D341Med (cell line): Measurements from ENCODE around the gene GNE.
"Not testable (repeated sequence)": the region's sequence is repeated elsewhere in the genome, so short reads cannot be mapped to it uniquely, and the experiment has no call there.

Experiments used
- DNase-seq: peaks from one replicate; pipeline ENCODE4 v3.0.0; 2012; ENCODE audit warnings: low spot score

The GNE gene

DNA sequence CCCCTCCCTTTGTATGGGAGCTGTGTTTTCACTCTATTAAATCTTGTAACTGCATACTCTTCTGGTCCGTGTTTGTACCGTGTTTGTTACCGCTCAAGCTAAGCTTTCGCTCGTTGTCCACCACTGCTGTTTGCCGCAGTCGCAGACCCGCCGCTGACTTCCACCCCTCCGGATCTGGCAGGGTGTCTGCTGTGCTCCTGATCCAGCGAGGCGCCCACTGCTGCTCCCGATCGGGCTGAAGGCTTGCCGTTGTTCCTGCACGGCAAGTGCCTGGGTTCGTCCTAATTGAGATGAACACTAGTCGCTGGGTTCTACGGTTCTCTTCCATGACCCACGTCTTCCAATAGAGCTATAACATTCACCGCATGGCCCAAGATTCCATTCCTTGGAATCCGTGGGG lies 6.6 kb upstream of the GNE start:
- DNase-seq, result no peak

DNA sequence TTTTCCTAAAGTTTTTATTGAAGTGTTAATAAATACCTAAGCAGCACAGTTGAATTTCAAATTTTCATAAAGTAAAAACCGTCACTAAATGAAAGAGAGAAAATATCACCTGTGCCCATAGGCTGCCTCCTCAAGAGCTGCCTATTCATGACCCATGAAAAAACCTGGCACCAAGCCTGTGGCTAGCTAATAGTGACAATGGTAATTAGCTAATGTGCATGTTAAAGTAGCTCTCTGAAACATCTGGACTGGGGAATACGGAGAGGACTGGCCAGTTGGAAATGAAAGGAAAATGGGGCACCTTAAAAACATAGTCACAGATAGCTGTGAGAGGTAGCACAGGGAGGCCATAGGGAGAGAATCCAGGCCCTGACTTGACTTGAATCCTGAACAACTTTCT lies 5.4 kb upstream of the GNE start:
- DNase-seq, result no peak

- DNase-seq, result no peak
These were observed 817 bp upstream of the GNE start for GRCh38 chr9:36258996-36259533.

DNA sequence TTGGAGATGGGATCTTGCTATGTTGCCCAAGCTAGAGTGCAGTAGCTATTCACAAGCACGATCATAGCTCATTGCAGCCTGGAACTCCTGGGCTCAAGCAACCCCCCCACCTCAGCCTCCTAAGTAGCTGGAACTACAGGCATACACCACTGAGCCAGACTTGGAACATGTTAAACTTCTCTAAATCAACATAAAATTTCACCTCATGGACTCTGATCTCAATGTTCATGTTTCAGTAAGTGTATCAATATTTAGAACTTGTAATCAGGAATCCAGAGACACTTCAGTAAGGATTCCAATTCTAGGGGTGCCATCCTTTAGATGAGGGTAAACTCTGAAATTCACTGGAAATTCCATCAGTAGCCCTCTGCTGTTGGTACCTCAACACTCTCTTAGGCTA lies 6.8 kb downstream of the GNE start:
- no peak for DNase-seq

DNA sequence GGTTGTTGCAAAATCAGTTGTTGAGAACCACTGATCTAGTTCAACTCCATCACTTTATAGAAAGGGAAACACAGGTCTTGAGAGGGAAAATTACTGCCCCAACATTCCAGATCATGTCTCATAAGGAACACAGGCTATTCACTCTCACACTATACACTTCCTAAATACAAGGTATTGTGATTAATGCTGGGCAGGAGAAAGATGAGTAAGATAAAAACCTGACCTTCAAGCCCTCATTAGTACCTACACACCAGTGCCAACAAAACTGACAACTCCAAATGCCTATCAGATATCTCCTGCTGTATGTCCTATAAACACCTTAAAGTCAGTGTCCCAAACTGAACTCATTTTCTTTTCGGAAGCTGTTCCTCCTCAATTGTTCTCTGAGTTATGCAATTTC lies 8.2 kb downstream of the GNE start:
- DNase-seq, result no peak

GRCh38 chr9:36249189-36249588 lies 9.1 kb downstream of the GNE start:
- no peak for DNase-seq

DNA sequence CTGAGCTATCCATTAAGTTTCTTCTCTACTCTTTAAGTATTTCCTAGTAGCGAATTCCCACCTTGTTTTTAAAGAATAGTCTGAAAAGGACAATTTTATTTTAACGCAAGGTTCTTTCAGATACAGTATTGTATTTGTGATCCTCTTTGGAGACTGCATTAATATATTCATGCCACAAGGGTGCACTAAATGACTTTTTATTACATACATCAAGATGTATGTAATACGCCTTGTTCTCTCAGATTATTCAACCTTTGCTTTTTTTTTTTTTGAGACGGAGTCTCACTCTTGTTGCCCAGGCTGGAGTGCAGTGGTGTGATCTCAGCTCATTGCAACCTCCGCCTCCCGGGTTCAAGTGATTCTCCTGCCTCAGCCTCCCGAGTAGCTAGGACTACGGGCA lies 10.2 kb downstream of the GNE start:
- DNase-seq, result peak; percentile 37

DNA sequence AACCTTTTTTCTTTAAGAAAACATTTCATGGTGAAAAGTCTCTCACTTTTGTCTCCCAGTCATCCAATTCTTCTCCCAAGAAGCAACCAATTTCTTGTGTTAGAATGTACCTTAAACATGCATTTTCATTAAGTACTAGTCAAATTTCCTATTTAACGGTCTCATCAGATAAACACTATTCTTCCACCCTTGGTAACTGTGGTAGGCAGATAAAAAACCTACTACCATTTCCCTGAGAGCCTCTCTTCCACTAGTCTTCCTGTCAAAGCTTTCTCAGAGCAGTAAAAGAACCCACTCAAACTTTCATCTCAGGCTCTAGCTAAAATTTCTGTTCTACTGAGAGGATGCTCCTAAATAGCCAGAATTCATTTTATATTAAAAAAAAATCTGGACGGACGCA lies 10.9 kb downstream of the GNE start:
- no peak for DNase-seq

- no peak for DNase-seq
These were observed 12.3 kb downstream of the GNE start for GRCh38 chr9:36245906-36246305.

DNA sequence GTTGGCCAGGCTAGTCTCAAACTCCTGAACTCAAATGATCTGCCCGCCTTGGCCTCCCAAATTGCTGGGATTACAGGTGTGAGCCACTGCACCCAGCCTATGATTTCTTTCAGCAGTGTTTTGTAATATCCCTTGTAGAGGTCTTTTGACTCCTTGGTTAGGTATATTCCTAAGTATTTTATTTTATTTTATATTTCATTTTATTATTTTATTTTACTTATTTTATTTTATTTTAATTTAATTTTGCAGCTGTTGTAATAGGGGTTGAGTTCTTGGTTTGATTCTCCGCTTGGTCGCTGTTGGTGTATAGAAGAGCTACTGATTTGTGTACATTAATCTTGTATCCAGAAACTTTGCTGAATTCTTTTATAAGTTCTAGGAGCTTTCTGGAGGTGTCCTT lies 18.6 kb downstream of the GNE start:
- DNase-seq, result not testable (repeated sequence)

DNA sequence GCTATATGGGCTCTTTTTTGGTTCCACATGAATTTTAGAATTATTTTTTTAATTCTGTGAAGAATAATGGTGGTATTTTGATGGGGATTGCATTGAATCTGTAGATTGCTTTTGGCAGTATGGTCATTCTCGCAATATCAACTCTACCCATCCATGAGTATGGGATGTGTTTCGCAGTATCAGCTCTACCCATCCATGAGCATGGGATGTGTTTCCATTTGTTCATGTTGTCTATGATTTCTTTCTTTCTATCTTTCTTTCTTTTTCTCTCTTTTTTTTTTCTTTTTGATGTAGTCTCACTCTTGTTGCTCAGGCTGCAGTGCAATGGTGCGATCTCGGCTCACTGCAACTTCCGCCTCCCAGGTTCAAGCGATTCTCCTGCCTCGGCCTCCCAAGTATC lies 19.0 kb downstream of the GNE start:
- not testable (repeated sequence) for DNase-seq

GRCh38 chr9:36237230-36237629 lies 21.0 kb downstream of the GNE start:
- no peak for DNase-seq

GRCh38 chr9:36222449-36222848 lies 35.8 kb downstream of the GNE start:
- no peak for DNase-seq

- no peak for DNase-seq
These were observed 36.6 kb downstream of the GNE start for GRCh38 chr9:36221667-36222066.

DNA sequence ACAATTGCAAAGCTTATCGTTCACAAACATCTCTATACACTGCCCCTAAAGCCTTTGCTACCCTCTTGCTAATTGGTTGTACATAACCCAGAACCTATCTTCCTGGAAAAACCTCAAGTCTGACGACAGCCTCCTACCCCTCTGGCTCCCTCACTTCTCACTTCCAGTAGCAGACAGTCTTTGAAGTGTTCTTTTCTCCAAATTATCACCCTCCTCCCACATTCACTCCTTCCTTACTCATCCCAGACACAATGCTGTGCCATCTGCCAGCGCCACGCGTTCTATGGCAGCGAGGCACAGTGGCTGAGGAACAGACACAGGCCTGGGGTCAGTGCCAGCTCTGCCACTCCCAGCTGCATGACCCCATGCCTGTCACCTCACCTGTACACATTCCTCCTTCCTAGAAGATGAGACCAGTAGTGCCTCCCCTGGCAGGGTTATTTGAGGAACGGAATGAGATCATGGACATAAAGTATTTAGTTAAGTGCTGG lies 39.8 kb downstream of the GNE start:
- no peak for DNase-seq

GRCh38 chr9:36218011-36218410 lies 40.2 kb downstream of the GNE start:
- DNase-seq, result no peak

DNA sequence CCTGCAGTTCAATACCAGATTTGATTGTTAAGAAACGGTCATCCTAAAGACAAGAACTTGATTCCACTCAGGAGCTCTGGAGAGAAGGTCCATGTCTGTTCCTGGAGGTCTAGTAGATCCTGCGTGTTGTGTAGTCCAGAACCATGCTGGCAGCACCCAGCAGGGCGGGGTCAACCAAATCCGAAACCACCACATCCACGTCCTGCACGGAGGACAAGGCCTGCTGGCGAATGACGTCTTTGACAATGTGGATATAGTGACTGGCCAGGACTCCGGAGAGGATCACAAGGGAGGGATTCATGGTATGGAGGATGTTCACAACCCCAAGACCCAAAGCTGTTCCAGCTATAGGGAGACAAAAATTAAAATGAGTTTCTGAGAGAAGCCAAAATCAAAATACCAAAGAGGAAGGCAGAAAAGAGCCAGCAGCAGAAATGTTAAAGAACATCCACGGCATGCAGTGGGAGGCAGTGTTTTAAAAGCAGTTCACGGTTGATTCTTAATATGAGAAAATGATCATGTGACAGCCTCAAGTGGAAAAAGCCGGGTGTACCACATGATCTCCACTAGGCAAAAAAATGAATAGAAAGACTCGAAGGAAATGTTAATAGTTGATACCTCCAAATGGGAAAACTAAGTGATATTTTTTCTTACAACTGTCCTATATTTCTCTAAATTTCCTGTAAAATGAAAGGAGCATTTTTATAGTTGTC lies 40.8 kb downstream of the GNE start:
- DNase-seq, result no peak

DNA sequence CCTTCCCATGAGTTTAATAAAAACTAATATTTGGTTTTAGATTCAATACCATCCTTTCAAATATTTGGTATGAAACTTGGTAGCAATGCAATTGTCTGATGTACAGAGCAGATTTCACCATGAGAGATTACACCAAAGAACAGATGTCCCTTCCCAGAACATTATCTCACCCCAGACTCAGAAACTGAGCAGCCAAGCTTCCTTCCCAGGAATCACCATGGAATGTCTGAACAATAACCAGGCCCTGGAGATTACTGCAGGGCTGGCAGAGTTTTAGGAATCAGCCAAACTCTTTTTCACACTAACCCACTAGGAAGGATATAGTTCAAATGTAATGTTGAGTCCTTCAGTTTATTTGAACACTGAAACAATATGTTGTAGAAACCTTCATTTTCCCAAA lies 43.7 kb downstream of the GNE start:
- DNase-seq, result peak; percentile 72

DNA sequence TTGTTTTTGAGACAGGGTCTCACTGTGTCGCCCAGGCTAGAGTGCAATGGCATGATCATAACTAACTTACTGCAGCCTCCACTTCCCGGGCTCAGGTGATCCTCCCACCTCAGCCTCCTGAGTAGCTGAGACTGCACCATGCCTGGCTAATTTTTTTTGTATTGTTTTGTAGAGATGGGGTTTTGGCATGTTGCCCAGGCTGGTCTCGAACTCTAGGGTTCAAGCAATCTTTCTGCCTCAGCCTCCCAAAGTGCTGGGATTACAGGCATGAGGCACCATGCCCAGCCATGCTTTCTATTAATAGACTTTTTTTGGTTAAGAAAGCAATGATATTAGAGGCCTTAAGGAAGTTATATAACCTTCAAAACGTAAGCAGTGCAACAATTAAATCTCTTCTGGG lies 44.3 kb downstream of the GNE start:
- no peak for DNase-seq

DNA sequence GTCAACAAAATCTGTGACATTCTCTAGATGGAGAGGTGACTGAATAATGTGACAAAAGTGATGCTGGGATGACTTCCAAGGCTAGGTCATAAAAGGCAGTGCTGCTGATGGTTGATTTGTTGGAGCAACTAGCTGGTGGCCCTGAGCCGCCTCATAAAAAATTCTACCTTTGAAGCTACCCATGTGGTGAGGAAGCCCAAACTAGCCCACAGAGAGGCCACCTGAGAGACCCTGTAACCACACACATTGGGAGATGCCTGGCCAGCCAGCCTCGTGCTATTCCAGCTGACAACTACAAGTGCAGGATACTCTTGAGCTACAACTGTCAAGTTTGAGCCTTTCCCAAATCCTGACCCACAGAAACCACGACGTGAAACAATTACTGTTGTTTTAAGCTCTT lies 44.9 kb downstream of the GNE start:
- DNase-seq, result no peak

GRCh38 chr9:36211510-36211909 lies 46.7 kb downstream of the GNE start:
- DNase-seq, result no peak

DNA sequence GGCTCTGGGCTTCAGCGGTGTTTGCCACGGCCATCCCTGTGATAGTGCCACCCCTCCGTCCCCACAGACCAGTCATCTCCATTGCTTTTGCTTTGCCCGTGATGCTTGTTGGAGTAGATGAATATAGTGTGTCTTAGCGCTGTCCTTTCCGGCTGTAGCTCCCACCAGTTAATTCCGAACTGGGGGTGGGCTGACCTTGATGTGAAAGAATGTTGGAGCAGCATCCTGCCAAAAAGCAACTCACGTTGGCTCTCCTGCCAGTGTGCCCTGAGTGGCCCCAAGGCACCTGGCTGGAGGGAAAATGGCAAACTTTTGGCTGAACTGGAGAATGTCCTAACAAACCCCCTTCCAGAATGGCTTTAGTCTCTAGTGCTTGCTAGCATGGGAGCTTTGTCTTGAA lies 47.5 kb downstream of the GNE start:
- DNase-seq, result no peak

- DNase-seq, result peak; percentile 72
These were observed 49.6 kb downstream of the GNE start for GRCh38 chr9:36208521-36209253.
